Suppressor macrophage treated with lipopolysaccharide for 1 hour (primary cell): ENCODE results near the gene ELAC2.
A peak's percentile ranks its signal among the peaks of the same experiment; 100 is the strongest.

Experiments
- DNase-seq, 3 donors: peaks; one replicate each; pipeline ENCODE4 v3.0.0-alpha.2; 2020 to 2022

Gene ELAC2

GRCh38 chr17:13016881-13017654, 759 bp downstream of the ELAC2 start:
- DNase-seq, result peak in 1 of 3 donors; percentile 66

- DNase-seq, result no peak
Measured at GRCh38 chr17:13014801-13015200, 3.0 kb downstream of the ELAC2 start.

- no peak for DNase-seq
Measured at GRCh38 chr17:13010959-13011358, 6.9 kb downstream of the ELAC2 start.

GRCh38 chr17:13008461-13008860, 9.4 kb downstream of the ELAC2 start:
- no peak for DNase-seq

GRCh38 chr17:13005530-13005929, 12.3 kb downstream of the ELAC2 start:
- no peak for DNase-seq

GRCh38 chr17:13004336-13004735, 13.5 kb downstream of the ELAC2 start:
- no peak for DNase-seq

GRCh38 chr17:13003927-13004326, 13.9 kb downstream of the ELAC2 start:
- DNase-seq, result no peak

GRCh38 chr17:13003454-13003851, 14.4 kb downstream of the ELAC2 start:
- DNase-seq, result no peak

GRCh38 chr17:13002761-13003453, 14.9 kb downstream of the ELAC2 start:
- DNase-seq, result peak; percentile 63 to 79 (median 71)

GRCh38 chr17:13001991-13002615, 15.7 kb downstream of the ELAC2 start:
- DNase-seq, result no peak

GRCh38 chr17:13000561-13000960, 17.3 kb downstream of the ELAC2 start:
- no peak for DNase-seq

GRCh38 chr17:12998874-12999273, 19.0 kb downstream of the ELAC2 start:
- no peak for DNase-seq

- DNase-seq, result no peak
Measured at GRCh38 chr17:12998461-12998860, 19.4 kb downstream of the ELAC2 start.

- DNase-seq, result no peak
Measured at GRCh38 chr17:12996941-12997340, 20.9 kb downstream of the ELAC2 start.

GRCh38 chr17:12996357-12996756, 21.5 kb downstream of the ELAC2 start:
- DNase-seq, result no peak

- DNase-seq, result no peak
Measured at GRCh38 chr17:12995896-12996295, 21.9 kb downstream of the ELAC2 start.

- DNase-seq, result no peak
Measured at GRCh38 chr17:12995106-12995895, 22.5 kb downstream of the ELAC2 start.

- DNase-seq, result no peak
Measured at GRCh38 chr17:12994341-12995074, 23.3 kb downstream of the ELAC2 start.

- DNase-seq, result no peak
Measured at GRCh38 chr17:12993631-12994030, 24.2 kb downstream of the ELAC2 start.

GRCh38 chr17:12992676-12993075, 25.2 kb downstream of the ELAC2 start:
- DNase-seq, result no peak

- no peak for DNase-seq
Measured at GRCh38 chr17:12990926-12991325, 26.9 kb downstream of the ELAC2 start.

GRCh38 chr17:12990041-12990808, 27.6 kb downstream of the ELAC2 start:
- DNase-seq, result no peak
